GM18498 (cell line): ENCODE measurements around the gene POLH.
"Not testable (repeated sequence)": the region's sequence is repeated elsewhere in the genome, so short reads cannot be mapped to it uniquely, and the experiment has no call there.

ENCODE experiments used
- ATAC-seq: cut with Tn5 transposase; IDR thresholded peaks from one replicate; pipeline ENCODE4 v1.9.1; 2021; ENCODE audit warnings: mild to moderate bottlenecking, moderate library complexity; ENCODE audit not compliant: unreplicated experiment

POLH gene

DNA sequence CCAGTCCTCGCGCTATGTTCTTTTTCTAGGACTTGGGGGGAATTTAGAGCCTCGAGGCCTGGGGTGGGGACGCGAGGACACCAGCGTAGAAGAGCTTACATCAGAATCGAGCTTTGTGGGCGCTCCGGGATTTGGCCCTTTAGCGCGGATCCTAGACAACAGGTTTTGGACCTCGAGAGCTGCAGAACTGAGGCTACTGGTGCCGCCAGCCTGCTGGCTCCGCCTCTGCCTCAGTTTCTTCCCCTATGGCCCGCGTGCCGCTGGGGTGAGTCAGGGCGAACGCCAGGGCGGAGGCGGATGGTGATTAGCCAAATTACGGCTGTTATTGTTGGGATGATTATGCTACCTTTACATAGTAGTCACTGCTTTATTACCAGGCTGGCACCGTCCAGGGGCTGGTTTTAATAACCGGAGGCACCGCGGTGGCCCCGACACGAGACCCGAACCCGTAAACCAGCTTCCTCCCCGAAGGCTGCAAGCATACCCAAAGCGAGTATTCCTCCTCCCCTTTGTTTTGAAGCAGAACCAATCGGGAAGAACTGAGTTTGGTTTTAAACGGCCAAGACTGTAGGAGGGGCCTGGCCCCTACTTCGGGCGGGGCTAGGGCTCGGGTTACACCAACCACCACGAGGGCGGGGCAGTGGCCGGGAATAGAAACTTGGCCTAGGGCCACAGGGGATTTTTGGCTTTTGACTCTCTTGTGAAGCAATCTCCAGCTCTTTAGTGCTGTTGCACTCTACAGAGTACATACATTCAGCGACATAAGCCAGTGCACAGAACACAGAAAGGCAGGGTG, 53.7 kb downstream of the POLH start:
- peak; percentile 65 for ATAC-seq

DNA sequence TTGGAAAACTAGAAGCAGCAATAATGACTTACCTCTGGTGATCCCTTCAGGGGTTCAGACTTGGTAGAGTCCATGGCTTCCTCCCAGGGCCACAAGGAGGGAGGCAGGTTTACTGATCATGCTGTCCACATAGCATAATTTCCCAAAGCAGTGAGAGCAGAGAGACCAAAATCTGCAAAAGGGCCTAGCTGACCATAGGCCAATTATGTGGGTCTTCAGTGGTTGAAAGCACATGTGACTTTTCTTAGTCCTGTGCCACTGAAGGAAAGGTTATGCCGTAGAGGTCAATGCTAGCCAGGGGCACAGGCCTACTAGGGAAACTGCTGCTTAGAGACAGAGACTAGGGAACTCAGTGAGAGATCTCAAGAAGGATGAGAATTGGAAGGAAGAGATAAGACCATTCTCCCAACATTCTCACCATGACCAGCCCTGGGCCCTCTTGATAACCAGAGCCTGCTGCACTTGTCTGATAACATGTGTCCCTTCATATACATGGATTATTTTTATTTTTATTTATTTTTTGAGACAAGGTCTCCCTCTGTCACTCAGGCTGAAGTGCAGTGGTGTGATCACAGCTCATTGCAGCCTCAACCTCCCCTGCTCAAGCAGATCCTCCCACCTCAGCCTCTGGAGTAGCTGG, 55.1 kb downstream of the POLH start:
- no peak for ATAC-seq

DNA sequence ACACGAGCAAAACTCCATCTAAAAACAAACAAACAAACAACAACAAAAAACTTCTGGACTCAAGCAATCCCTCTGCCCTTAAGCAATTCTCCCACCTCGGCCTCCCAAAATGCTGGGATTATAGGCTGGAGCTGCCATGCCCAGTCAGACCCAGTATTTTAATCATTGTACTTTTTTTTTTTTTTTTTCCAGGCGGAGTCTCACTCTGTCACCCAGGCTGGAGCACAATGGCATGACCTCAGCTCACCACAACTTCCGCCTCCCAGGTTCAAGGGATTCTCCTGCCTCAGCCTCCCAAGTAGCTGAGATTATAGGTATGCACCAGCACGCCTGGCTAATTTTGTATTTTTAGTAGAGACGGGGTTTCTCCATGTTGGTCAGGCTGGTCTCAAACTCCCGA, 57.0 kb downstream of the POLH start:
- not testable (repeated sequence) for ATAC-seq

DNA sequence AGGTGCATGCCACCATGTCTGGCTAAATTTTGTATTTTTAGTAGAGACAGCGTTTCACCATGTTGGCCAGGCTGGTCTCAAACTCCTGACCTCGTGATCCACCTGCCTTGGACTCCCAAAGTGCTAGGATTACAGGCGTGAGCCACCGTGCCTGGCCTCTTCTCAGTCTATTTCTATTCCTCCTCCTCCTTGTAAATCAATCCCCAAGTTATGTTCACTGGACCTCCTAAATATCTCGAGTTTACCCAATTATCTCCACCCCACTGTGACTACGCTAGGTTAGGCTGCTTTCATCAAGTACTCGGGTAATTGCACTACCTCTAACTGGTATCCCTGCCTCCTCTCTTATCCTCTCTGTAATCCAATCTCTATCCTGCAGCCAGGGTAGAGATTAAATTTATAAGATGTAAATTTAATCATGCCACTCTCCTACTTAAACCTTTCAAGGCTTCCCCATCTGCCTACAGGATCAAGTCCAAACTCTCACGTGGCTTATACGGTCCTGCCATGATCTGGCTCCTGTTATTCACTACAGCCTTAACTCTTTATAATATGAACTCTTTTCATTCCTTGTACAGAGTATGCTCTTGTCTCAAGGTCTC, 58.8 kb downstream of the POLH start:
- ATAC-seq, result no peak

DNA sequence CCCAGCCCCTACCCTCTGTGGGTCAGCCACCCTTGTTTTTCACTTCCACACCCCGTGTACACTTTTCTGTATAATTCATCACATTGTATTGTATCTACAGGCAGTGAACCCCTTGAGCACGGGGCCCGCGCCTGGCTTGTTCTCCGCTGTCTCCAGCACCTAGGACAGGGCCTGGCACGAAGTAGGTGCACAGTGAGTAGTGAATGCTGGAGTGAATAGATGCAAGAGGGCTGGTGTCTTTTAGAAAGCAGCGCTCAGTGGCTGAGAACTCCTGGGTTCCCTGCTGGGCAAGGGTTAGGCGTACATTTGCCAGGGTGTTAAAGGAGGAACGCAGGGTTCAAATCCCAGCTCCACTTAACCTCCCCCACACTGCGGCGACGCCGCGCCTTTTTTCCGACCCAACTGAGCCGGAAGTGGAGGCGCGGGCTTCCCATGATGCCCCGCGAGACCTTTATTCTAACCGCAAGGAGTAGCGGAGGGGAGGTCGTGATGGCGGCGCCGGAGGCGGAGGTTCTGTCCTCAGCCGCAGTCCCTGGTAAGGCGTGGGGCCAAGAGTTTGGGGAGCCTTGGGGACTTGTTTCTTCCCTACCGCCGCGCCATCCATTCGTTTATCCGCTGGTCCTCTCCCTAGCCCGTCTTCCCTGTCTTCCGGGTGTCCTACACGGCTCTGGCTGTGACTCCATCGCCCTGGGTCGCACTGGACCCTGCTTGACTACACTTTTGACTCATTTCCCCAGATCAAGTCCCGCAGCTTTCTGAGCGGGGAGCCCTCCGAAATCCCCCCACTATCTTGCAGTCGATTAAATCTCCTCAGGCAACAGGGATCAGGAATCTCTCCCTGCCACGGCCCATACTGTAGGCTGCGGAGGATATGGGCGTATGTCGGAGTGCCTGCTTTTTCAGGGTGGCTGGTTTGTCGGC, 59.7 kb downstream of the POLH start, which contains the start of gene MAD2L1BP:
Gene MAD2L1BP (plus strand): TSS at position 454 of the 921 bp plus-strand sequence. CDS start 36 bp downstream, at position 490.
- peak; percentile 80 for ATAC-seq

DNA sequence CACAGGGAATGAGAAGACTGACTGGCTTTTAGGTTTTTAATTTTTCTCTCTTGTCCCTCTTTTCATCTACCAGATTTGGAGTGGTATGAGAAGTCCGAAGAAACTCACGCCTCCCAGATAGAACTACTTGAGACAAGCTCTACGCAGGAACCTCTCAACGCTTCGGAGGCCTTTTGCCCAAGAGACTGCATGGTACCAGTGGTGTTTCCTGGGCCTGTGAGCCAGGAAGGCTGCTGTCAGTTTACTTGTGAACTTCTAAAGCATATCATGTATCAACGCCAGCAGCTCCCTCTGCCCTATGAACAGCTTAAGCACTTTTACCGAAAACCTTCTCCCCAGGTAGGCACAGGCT, 60.3 kb downstream of the POLH start:
- peak; percentile 20 for ATAC-seq

DNA sequence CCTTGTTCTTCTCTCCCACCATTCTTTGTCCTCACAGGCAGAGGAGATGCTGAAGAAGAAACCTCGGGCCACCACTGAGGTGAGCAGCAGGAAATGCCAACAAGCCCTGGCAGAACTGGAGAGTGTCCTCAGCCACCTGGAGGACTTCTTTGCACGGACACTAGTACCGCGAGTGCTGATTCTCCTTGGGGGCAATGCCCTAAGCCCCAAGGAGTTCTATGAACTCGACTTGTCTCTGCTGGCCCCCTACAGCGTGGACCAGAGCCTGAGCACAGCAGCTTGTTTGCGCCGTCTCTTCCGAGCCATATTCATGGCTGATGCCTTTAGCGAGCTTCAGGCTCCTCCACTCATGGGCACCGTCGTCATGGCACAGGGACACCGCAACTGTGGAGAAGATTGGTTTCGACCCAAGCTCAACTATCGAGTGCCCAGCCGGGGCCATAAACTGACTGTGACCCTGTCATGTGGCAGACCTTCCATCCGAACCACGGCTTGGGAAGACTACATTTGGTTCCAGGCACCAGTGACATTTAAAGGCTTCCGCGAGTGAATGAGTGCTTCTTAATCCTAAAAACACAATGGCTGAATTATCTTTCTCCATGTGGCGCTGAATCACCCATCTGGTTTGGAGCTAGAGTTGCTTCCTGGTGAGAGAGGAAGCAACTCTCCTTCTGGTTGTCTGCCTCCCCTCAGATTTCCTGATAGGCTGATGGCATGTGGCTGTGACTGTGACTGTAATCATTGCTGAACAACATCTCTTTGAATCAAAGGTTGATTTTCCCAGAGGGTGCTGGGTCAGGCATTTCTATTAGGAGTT, 64.2 kb downstream of the POLH start:
- no peak for ATAC-seq

DNA sequence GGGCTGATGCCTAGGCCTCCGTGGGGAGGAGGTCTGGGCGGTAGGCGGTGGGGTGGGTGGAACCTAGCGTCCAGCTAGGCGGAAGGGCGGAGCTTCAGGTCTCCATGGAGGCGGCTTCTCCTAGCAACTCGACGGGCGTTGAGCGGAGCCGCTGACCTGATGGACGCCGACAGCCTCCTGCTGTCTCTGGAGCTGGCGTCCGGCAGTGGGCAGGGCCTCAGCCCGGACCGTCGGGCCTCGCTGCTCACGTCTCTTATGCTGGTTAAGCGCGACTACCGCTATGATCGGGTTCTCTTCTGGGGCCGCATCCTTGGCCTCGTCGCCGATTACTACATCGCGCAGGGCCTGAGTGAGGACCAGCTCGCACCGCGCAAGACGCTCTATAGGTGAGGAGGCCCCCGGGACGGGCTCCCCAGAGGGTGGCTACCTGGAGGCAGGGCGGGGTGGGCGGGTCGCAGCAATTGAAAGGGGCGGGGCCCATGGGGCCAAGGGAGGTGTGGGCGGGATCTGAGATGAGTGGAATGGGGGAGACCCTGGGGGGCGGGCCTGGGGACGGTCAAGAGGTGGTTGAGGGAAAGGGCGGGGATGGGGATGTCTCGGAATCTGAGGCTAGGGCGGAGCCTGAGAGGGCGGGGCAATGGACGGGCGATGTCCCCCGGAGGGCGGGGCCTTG, 69.1 kb downstream of the POLH start, which contains the start of gene RSPH9:
Gene RSPH9 (plus strand): TSS at position 97 of the 673 bp plus-strand sequence. CDS start 63 bp downstream, at position 160.
- peak; percentile 64 for ATAC-seq

DNA sequence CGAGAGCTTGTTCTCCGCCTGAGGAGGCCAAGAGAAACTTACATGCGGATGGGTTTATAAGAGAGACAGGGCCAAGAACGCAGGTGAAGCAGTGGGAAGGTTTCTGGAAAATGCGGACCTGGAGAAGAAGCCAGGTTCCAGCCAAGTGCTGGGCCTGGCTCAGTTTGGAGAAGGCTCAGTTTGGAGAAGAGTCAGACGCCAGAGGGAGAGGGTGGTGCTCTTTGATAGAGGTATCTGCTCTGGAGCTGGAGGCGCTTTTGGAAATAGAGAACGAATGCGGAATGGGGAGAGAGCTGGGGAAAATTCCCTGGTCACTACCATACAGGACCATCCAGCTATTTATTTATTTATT, 69.6 kb downstream of the POLH start:
- ATAC-seq, result peak; percentile 11

DNA sequence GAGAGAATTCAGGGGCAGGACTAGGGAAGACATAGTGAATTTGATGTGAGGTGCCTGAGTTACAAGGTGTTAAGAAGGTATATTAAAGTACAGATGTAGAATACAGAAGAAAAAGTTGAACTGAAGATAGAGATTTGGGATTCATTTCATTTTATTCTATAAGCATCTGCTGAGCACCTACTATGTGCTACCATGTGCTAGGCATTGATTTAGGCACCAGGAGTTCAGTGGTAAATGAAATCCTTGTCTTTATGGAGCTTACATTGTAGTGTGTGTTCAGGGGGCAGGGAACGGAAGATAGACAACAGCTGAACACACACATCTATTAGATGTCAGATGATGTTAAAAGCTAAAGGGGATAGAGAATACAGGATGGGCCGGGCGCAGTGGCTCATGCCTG, 71.6 kb downstream of the POLH start:
- ATAC-seq, result no peak

DNA sequence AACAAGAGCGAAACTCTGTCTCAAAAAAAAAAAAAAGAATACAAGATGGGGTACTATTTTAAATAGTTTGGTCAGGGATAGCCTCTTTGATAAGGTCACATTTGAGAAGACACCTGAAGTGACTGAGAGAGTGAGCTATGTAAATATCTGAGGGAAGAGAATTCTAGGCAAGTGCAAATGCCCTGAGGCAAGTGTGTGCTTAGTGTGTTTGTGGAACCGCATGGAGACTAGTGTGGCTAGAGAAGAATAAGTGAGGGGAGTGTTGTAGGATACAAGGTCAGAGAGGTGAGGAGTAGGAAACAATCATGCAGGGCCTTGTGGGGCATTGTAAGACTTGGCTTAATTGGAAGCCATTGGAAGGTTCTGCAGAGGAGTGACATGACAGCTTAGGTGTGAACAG, 72.3 kb downstream of the POLH start:
- ATAC-seq, result no peak

DNA sequence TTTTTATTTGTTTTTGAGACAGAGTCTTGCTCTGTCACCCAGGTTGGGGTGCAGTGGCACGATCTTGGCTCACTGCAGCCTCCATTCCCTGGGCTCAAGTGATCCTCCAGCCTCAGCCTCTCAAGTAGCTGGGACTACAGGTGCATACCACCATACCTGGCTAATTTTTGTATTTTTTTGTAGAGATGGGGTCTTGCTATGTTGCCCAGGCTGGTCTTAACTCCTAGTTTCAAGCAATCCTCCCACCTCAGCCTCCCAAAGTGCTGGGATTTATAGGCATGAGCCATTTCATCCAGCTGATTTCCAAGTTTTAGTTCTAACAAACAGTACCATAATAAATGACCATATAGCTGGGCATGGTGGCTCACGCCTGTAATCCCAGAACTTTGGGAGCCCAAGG, 76.8 kb downstream of the POLH start:
- ATAC-seq, result not testable (repeated sequence)

DNA sequence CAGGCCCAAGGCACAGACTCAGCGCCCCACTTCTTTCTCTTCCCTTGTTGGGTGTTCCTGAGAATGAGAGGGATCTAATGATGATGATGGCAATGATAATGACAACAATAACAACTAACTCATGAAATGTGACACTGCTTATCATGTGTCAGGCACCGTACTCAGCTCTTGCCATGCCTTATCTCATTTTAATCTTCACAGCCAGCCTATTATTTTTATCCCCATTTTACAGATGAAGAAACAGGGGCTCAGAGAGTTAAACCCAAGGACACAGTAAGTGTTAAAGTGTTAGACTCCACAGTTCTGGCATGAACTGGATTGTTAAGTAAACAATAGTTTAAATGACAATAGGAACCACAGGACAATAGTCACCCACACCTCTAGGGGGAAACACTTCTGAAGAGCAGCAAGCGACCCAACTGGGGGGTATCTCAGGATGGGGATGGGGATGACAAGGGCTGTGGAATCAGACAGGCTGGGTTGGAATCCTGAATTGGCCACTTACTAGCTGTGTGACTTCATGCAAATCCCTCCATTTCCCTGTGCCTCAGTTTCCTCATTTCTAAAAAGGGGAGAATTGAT, 81.3 kb downstream of the POLH start:
- no peak for ATAC-seq

DNA sequence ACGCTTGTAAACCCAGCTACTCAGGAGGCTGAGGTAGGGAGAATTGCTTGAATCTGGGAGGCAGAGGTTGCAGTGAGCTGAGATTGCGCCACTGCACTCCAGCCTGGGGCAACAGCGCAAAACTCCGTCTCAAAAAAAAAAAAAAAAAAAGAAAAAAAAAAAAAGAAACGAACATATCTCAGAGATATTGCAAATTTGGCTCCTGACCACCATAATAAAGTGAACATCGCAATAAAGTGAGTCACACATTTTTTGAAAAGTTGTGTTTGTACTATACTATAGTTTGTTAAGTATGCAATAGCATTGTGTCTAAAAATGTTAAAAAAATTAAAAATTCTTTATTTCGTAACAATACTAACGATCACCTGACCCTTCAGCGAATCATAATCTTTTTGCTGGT, 82.2 kb downstream of the POLH start:
- no peak for ATAC-seq

DNA sequence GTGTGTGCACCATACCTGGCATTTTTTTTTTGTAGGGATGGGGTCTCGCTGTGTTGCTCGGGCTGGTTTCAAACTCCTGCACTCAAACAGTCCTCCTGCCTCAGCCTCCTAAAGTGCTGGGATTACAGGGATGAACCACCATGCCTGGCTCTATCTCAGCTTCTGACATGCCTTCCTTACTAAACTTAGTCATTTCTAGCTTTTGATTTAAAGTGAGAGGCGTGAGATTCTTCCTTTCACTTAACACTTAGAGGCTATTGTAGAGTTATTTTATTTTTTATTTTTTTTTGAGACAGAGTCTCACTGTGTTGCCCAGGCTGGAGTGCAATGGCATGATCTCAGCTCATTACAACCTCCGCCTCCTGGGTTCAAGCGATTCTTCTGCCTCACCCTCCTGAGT, 87.0 kb downstream of the POLH start:
- not testable (repeated sequence) for ATAC-seq
